ENCODE data around the gene LINGO1. TPM values are rescaled to one million over a fixed set of nuclear protein-coding genes. Genes with fewer than 3 reads are reported as not detected.

LINGO1 gene, protein sequence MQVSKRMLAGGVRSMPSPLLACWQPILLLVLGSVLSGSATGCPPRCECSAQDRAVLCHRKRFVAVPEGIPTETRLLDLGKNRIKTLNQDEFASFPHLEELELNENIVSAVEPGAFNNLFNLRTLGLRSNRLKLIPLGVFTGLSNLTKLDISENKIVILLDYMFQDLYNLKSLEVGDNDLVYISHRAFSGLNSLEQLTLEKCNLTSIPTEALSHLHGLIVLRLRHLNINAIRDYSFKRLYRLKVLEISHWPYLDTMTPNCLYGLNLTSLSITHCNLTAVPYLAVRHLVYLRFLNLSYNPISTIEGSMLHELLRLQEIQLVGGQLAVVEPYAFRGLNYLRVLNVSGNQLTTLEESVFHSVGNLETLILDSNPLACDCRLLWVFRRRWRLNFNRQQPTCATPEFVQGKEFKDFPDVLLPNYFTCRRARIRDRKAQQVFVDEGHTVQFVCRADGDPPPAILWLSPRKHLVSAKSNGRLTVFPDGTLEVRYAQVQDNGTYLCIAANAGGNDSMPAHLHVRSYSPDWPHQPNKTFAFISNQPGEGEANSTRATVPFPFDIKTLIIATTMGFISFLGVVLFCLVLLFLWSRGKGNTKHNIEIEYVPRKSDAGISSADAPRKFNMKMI
- total RNA-seq (2022; extraction: Qiagen RNA extraction) = 8.5 to 13.7 TPM (median 9.8 TPM) in 5 replicates

DNA sequence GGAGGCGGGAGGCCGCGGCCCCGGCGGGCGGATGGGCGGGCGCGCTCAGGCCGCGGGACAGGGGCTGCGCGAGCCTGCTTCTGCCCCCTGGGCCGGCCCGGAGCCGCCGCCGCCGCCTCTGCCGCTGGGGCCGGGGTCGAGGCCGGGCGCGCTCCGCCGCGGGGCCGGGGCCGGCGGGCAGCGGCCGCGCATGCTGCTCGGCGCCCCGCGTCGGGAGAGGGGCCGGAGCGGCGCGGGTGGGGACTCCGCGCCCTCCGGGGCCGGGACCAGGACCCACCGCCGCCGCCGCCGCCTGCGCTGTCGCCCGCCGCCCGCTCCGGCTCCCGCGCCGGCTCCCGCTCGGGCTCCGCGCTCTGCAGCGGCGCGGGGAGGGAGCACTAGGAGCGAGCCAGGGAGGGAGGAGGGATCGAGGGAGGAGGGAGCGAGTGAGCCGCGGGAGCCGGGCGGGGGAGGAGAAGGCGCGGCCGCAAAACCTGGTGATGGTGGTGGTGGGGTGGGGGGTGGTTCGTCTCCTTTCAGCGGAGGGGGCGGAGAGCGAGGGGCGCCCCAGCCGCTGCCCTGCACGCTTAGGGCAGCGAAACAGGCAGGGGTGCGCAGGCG, at the start of gene LINGO1:
Gene LINGO1, minus strand, starts transcription at position 379 of the 600 bp plus-strand sequence. CDS start 597 bp downstream, outside the sequence.

Other genes starting within 250 kb of the LINGO1 start
- 6.0 to 10.4 TPM (median 9.2 TPM) in 5 replicates for gene PEAK1, start 212.8 kb downstream of the LINGO1 start, total RNA-seq (2022; extraction: Qiagen RNA extraction)
- gene HMG20A, start 212.0 kb downstream of the LINGO1 start, total RNA-seq (2022; extraction: Qiagen RNA extraction) = 24.0 to 30.6 TPM (median 28.6 TPM) in 5 replicates

Measured in A549 treated with CORT108297 at 1 μM for 4 hours (cell line).